CD4-positive, alpha-beta T cell (primary cell): ENCODE results near the gene AGBL1. TPM values are rescaled to one million over a fixed set of nuclear protein-coding genes. Genes with fewer than 3 reads are reported as not detected.

Experiments
- ATAC-seq: fragments of 200-7000 bp; cut with Tn5 transposase; one replicate; pipeline ENCODE4 v1.10.0; 2022; ENCODE audit warnings: mild to moderate bottlenecking; ENCODE audit not compliant: poor library complexity
- CTCF ChIA-PET: fragments of 350-600 bp; sonication (Branson Sonifier 250); formaldehyde crosslinking; loops from one replicate; lab custom pipeline; 2021; ENCODE audit warnings: antibody characterized with exemption, inconsistent platforms; lab: Charles Lee
- POLR2A ChIA-PET: fragments of 350-600 bp; sonication (Branson Sonifier 250); formaldehyde crosslinking; loops from one replicate; lab custom pipeline; 2021; ENCODE audit warnings: antibody characterized with exemption, inconsistent platforms; lab: Charles Lee
- DNase-seq, 14 experiments: peaks; one replicate each; pipeline ENCODE4 v3.0.0-alpha.2; 2013 to 2020; ENCODE audit warnings: mixed read lengths in 2 of 14
- H3K27ac ChIP-seq, 2 donors: one replicate each; pipeline versions ENCODE4 v1.5.1 to v1.7.0; 2013; ENCODE audit warnings: low read length in 2 of 2, low read depth in 1 of 2, mild to moderate bottlenecking in 1 of 2
- H3K27me3 ChIP-seq, 2 experiments: 1 replicate in 1 of 2; 2 replicates in 1 of 2; pipeline versions ENCODE4 v1.6.1 to v1.7.0; 2013; ENCODE audit warnings: low read length in 2 of 2, control low read depth in 1 of 2, mild to moderate bottlenecking in 1 of 2, moderate library complexity in 1 of 2; ENCODE audit not compliant: insufficient read depth in 2 of 2, control insufficient read depth in 1 of 2
- H3K36me3 ChIP-seq: one replicate; pipeline ENCODE4 v1.6.1; 2013; ENCODE audit warnings: low read length, control low read depth; ENCODE audit not compliant: insufficient read depth
- H3K4me1 ChIP-seq: one replicate; pipeline ENCODE4 v1.6.1; 2013; ENCODE audit warnings: low read length, control low read depth; ENCODE audit not compliant: insufficient read depth
- H3K4me3 ChIP-seq: one replicate; pipeline ENCODE4 v1.5.1; 2013; ENCODE audit warnings: mild to moderate bottlenecking, low read length, moderate library complexity
- H3K9me3 ChIP-seq, 2 experiments: 1 replicate in 1 of 2; 2 replicates in 1 of 2; pipeline versions ENCODE4 v1.6.1 to v1.7.0; 2013; ENCODE audit warnings: low read length in 2 of 2, mild to moderate bottlenecking in 2 of 2, control low read depth in 1 of 2, moderate library complexity in 1 of 2; ENCODE audit not compliant: control insufficient read depth in 1 of 2, insufficient read depth in 1 of 2
- H3K27ac Mint-ChIP-seq: one replicate; pipeline ENCODE4 v1.8.0; 2020; ENCODE audit warnings: mixed read lengths
- H3K27me3 Mint-ChIP-seq: one replicate; pipeline ENCODE4 v1.8.0; 2021; ENCODE audit warnings: mixed read lengths
- H3K36me3 Mint-ChIP-seq: one replicate; pipeline ENCODE4 v1.8.0; 2021; ENCODE audit warnings: low read depth, mixed read lengths
- H3K4me1 Mint-ChIP-seq: one replicate; pipeline ENCODE4 v1.8.0; 2021; ENCODE audit warnings: low read depth, mixed read lengths
- H3K4me3 Mint-ChIP-seq: one replicate; pipeline ENCODE4 v1.8.0; 2020; ENCODE audit warnings: mild to moderate bottlenecking, mixed read lengths
- H3K9me3 Mint-ChIP-seq: one replicate; pipeline ENCODE4 v1.8.0; 2020; ENCODE audit warnings: mixed read lengths
- CTCF ChIP-seq: fragments of 200-600 bp; IDR thresholded peaks from one replicate; pipeline ENCODE4 v1.8.0; 2022; ENCODE audit warnings: antibody characterized with exemption, mild to moderate bottlenecking
- intact Hi-C, 2 experiments: fragments of 100-400 bp; cut with DNase I in 1 of 2; cut with micrococcal nuclease in 1 of 2; formaldehyde crosslinking; loops; one replicate each; pipeline versions ENCODE4 v1.15.1 to v1.9.0; 2023 to 2025; cut with DNase I, micrococcal nuclease
- total RNA-seq, 174 experiments: library from RNA in 2 of 174; stranded (reverse) in 2 of 174; gene quantifications; one replicate each; pipeline ENCODE4 v1.2.3 and lab custom pipeline; 2021 to 2026

The AGBL1 gene
- total RNA-seq, 2 experiments from 2014 or later = not detected

GRCh38 chr15:86101818-86102217, 22.1 kb downstream of the AGBL1 start:
- H3K36me3 ChIP-seq = no peaks in the 10 kb centered on the region
- CTCF ChIA-PET = no interaction called here
- DNase-seq (no peak), ATAC-seq (no peak)
- no peak overlapping the region for H3K27ac Mint-ChIP-seq
- no peak overlapping the region for H3K4me3 Mint-ChIP-seq
- no peaks in the 10 kb centered on the region for H3K4me1 ChIP-seq
- H3K4me3 ChIP-seq = no peak overlapping the region
- no peaks in the 10 kb centered on the region for H3K36me3 Mint-ChIP-seq
- peaks cover 14 to 18% of the 10 kb centered on the region in 2 experiments for H3K9me3 ChIP-seq
- TF ChIP-seq CTCF = no peak
- H3K4me1 Mint-ChIP-seq = no peaks in the 10 kb centered on the region
- no peak overlapping the region for H3K27ac ChIP-seq
- H3K9me3 Mint-ChIP-seq = peaks cover 2% of the 10 kb centered on the region
- POLR2A ChIA-PET = no interaction called here
- peaks cover 35% of the 10 kb centered on the region for H3K27me3 Mint-ChIP-seq
- intact Hi-C loops = no loop called here
- H3K27me3 ChIP-seq = no peaks in the 10 kb centered on the region

GRCh38 chr15:86103825-86104224, 24.2 kb downstream of the AGBL1 start:
- ChIA-PET POLR2A (no interaction called here), CTCF (no interaction called here)
- H3K9me3 Mint-ChIP-seq = peaks cover 2% of the 10 kb centered on the region
- Histone ChIP-seq H3K4me3 (no peak overlapping the region), H3K9me3 (peaks cover 14 to 18% of the 10 kb centered on the region in 2 experiments), H3K4me1 (no peaks in the 10 kb centered on the region), H3K27me3 (no peaks in the 10 kb centered on the region), H3K27ac (no peak overlapping the region), H3K36me3 (no peaks in the 10 kb centered on the region)
- H3K27ac Mint-ChIP-seq = no peak overlapping the region
- H3K36me3 Mint-ChIP-seq = no peaks in the 10 kb centered on the region
- H3K27me3 Mint-ChIP-seq = peaks cover 37% of the 10 kb centered on the region
- no peaks in the 10 kb centered on the region for H3K4me1 Mint-ChIP-seq
- ATAC-seq = no peak
- intact Hi-C loops = no loop called here
- TF ChIP-seq CTCF = no peak
- DNase-seq = no peak
- H3K4me3 Mint-ChIP-seq = no peak overlapping the region

GRCh38 chr15:86106306-86106705, 26.6 kb downstream of the AGBL1 start:
- peaks cover 2% of the 10 kb centered on the region for H3K9me3 Mint-ChIP-seq
- Histone ChIP-seq H3K27me3 (no peaks in the 10 kb centered on the region), H3K27ac (no peak overlapping the region), H3K36me3 (no peaks in the 10 kb centered on the region), H3K4me3 (no peak overlapping the region), H3K9me3 (peaks cover 14 to 18% of the 10 kb centered on the region in 2 experiments), H3K4me1 (no peaks in the 10 kb centered on the region)
- ATAC-seq = no peak
- CTCF ChIA-PET = no interaction called here
- TF ChIP-seq CTCF = no peak
- DNase-seq = no peak
- H3K27ac Mint-ChIP-seq = no peak overlapping the region
- H3K4me1 Mint-ChIP-seq = no peaks in the 10 kb centered on the region
- intact Hi-C loops = no loop called here
- peaks cover 41% of the 10 kb centered on the region for H3K27me3 Mint-ChIP-seq
- no peaks in the 10 kb centered on the region for H3K36me3 Mint-ChIP-seq
- POLR2A ChIA-PET = no interaction called here
- H3K4me3 Mint-ChIP-seq = no peak overlapping the region
